HepG2 (cell line): ENCODE results near the gene C9orf50. TPM values are rescaled to one million over a fixed set of nuclear protein-coding genes. Genes with fewer than 3 reads are reported as not detected.

Experiments
- ATAC-seq: fragments of 200-7000 bp; cut with Tn5 transposase; 3 replicates; pipeline ENCODE4 v1.9.1; 2020; ENCODE audit warnings: mild to moderate bottlenecking, moderate library complexity
- BruUV-seq: library from RNA; stranded (reverse); fragments of 400-500 nt; replicated peaks from 2 replicates; lab custom pipeline; 2021; lab: Mats Ljungman, UMichigan
- CTCF ChIA-PET: fragments of 300-600 bp; formaldehyde crosslinking; extraction: SDS; loops from one replicate; lab custom pipeline; 2021; ENCODE audit warnings: low total read pairs, inconsistent platforms, low intra/inter-chr PET ratio; lab: Yijun Ruan, JAX
- POLR2A ChIA-PET: fragments of 350-600 bp; sonication (Branson Sonifier 250); formaldehyde crosslinking; loops from one replicate; lab custom pipeline; 2020; ENCODE audit warnings: antibody characterized with exemption, inconsistent platforms; lab: Yijun Ruan, JAX
- DNase-seq: peaks from one replicate; pipeline ENCODE4 v3.0.0-alpha.2; 2015; ENCODE audit warnings: low spot score
- FAIRE-seq: peaks from 3 replicates; lab custom pipeline; 2011; peaks lifted over from hg19 to GRCh38; lab: Jason Lieb, UNC
- H2AFZ ChIP-seq: one replicate; pipeline ENCODE4 v1.6.1; 2011; ENCODE audit warnings: low read length, inconsistent platforms
- H3K27ac ChIP-seq: fragments of 300-600 bp; 3 replicates; pipeline ENCODE4 v1.8.0; 2011; ENCODE audit warnings: mixed run types, mild to moderate bottlenecking, mixed read lengths, low read length, inconsistent platforms; ENCODE audit not compliant: insufficient read depth; ENCODE audit errors: extremely low read length
- H3K27me3 ChIP-seq, 2 experiments: fragments of 200-600 bp in 1 of 2; 2 replicates in 1 of 2; 3 replicates in 1 of 2; pipeline versions ENCODE4 v1.6.0 to v1.8.0; 2011; ENCODE audit warnings: low read length in 2 of 2, mild to moderate bottlenecking in 2 of 2, moderate library complexity in 2 of 2, inconsistent platforms in 1 of 2; ENCODE audit not compliant: insufficient read depth in 2 of 2, control insufficient read depth in 1 of 2
- H3K36me3 ChIP-seq, 2 experiments: fragments of 200-600 bp in 1 of 2; replicated peaks in 1 of 2; 2 replicates in 1 of 2; 3 replicates in 1 of 2; pipeline versions ENCODE4 v1.5.1 to v1.8.0; 2011; ENCODE audit warnings: low read length in 2 of 2, inconsistent platforms in 1 of 2; ENCODE audit not compliant: insufficient read depth in 2 of 2, control insufficient read depth in 1 of 2
- H3K4me1 ChIP-seq: 2 replicates; pipeline ENCODE4 v1.5.1; 2012; ENCODE audit warnings: low read length, inconsistent platforms; ENCODE audit not compliant: insufficient read depth
- H3K4me2 ChIP-seq: 2 replicates; pipeline ENCODE4 v1.6.0; 2011; ENCODE audit warnings: low read depth, low read length, inconsistent platforms
- H3K4me3 ChIP-seq, 3 experiments: fragments of 200-600 bp in 1 of 3; sonication (generic), shearing (Covaris generic) in 1 of 3; replicated peaks in 1 of 3; 2 replicates each; pipeline ENCODE4 v1.5.1; 2011 to 2016; ENCODE audit warnings: low read length in 3 of 3, inconsistent platforms in 2 of 3, low read depth in 2 of 3, mild to moderate bottlenecking in 2 of 3, control low read depth in 1 of 3, mixed read lengths in 1 of 3; ENCODE audit not compliant: insufficient read depth in 1 of 3
- H3K79me2 ChIP-seq: one replicate; pipeline ENCODE4 v1.6.1; 2011; ENCODE audit warnings: low read length, inconsistent platforms; ENCODE audit not compliant: insufficient read depth
- H3K9ac ChIP-seq: 2 replicates; pipeline ENCODE4 v1.6.0; 2011; ENCODE audit warnings: mild to moderate bottlenecking, low read depth, low read length, inconsistent platforms; ENCODE audit not compliant: insufficient read depth
- H3K9me3 ChIP-seq: 2 replicates; pipeline ENCODE4 v1.5.1; 2012; ENCODE audit warnings: mild to moderate bottlenecking, low read length
- H4K20me1 ChIP-seq: 2 replicates; pipeline ENCODE4 v1.6.0; 2011; ENCODE audit warnings: inconsistent platforms, mild to moderate bottlenecking, low read length, moderate library complexity; ENCODE audit not compliant: insufficient read depth
- ARID4A ChIP-seq: sonication (generic); formaldehyde crosslinking; IDR thresholded peaks from 2 replicates; pipeline ENCODE4 v1.5.0; 2020; ENCODE audit warnings: mild to moderate bottlenecking, missing genetic modification reagents, borderline replicate concordance
- ATRX ChIP-seq: sonication (generic); formaldehyde crosslinking; IDR thresholded peaks from 2 replicates; pipeline ENCODE4 v1.4.0; 2020; ENCODE audit warnings: missing genetic modification reagents, borderline replicate concordance
- HMGXB3 ChIP-seq: sonication (generic); formaldehyde crosslinking; IDR thresholded peaks from 2 replicates; pipeline ENCODE4 v1.4.0; 2020; ENCODE audit warnings: missing genetic modification reagents, borderline replicate concordance
- KDM3A ChIP-seq: IDR thresholded peaks from 2 replicates; pipeline ENCODE4 v1.6.1; 2018; ENCODE audit warnings: low read depth, missing compliant biosample characterization
- KDM6A ChIP-seq: IDR thresholded peaks from 2 replicates; pipeline ENCODE4 v1.6.1; 2016; ENCODE audit warnings: low read depth
- SNAI1 ChIP-seq: sonication (generic); formaldehyde crosslinking; IDR thresholded peaks from 2 replicates; pipeline ENCODE4 v1.5.0; 2020; ENCODE audit warnings: mild to moderate bottlenecking, missing genetic modification reagents, borderline replicate concordance
- THAP8 ChIP-seq: sonication (generic); formaldehyde crosslinking; IDR thresholded peaks from 2 replicates; pipeline ENCODE4 v1.5.1; 2020; ENCODE audit warnings: missing genetic modification reagents, mild to moderate bottlenecking, borderline replicate concordance
- TOPORS ChIP-seq: sonication (generic); formaldehyde crosslinking; IDR thresholded peaks from 2 replicates; pipeline ENCODE4 v1.8.0; 2023; ENCODE audit warnings: mild to moderate bottlenecking, missing genetic modification reagents
- ZNF639 ChIP-seq: conservative IDR thresholded peaks from 2 replicates; pipeline ENCODE4 v1.6.1; 2018; ENCODE audit warnings: missing genetic modification reagents
- ZNF777 ChIP-seq: sonication (generic); formaldehyde crosslinking; IDR thresholded peaks from 2 replicates; pipeline ENCODE4 v1.4.0; 2020; ENCODE audit warnings: missing genetic modification reagents
- WGBS: methylation state at CpG from one replicate; pipeline ENCODE4 v1.1.6; 2017; ENCODE audit warnings: low lambda C conversion rate; 5-methylcytosine and 5-hydroxymethylcytosine counted together
- in situ Hi-C: cut with HindIII; loops from 2 replicates; pipeline ENCODE4 v1.10.0; 2017; ENCODE audit warnings: low pct_unique_long_range_greater_than_20kb; ENCODE audit not compliant: extremely low pct_ligation_motif_present
- intact Hi-C: fragments of 100-400 bp; cut with micrococcal nuclease; formaldehyde crosslinking; loops from one replicate; pipeline ENCODE4 v1.10.0; 2022; ENCODE audit not compliant: unreplicated experiment
- polyA plus RNA-seq, 8 experiments: library from polyadenylated mRNA; depleted of rRNA in 3 of 8; stranded (reverse) in 7 of 8; unstranded in 1 of 8; fragments of >200 nt; fragmentation: Illumina TruSeq in 4 of 8; extraction: Trizol in 4 of 8; gene quantifications; 2 replicates each; pipeline versions ENCODE4 v1.2.1 to v1.2.3, GENCODE V29; 2011 to 2016; ENCODE audit warnings: low read depth in 4 of 8, missing spikeins in 1 of 8, mixed read lengths in 1 of 8; ENCODE audit not compliant: insufficient read depth in 1 of 8
- total RNA-seq, 5 experiments: library from RNA; depleted of rRNA; stranded (reverse); fragments of >200 nt; fragmentation: Illumina TruSeq; extraction: Trizol; gene quantifications; 2 replicates each; pipeline ENCODE4 v1.2.3, GENCODE V29; 2016; ENCODE audit warnings: low read depth in 1 of 5

C9orf50 gene
- total and polyA plus RNA-seq, 2 of the 13 experiments (the other 11 are each of a cell fraction or from before 2014, with no cell fraction given): not detected

GRCh38 chr9:129611307-129611800 is 9.5 kb downstream of the C9orf50 start:
- no TSS peak for BruUV-seq
- no peak overlapping the region for H3K9ac ChIP-seq
- H3K27ac ChIP-seq: no peak overlapping the region
- no peak overlapping the region for H2AFZ ChIP-seq
- no peaks in the 10 kb centered on the region; a peak in 1 of 5 replicates for H3K36me3 ChIP-seq
- DNase-seq (no peak), ATAC-seq (no peak), FAIRE-seq (no peak)
- H3K9me3 ChIP-seq: no peaks in the 10 kb centered on the region
- H3K4me1 ChIP-seq: peaks cover 55% of the 10 kb centered on the region
- H3K27me3 ChIP-seq: no peaks in the 10 kb centered on the region
- peak overlapping the region; percentile 97 for H3K4me2 ChIP-seq
- 76% methylated on average over 3 of the region's 12 CpGs for WGBS
- in situ Hi-C loops: loop anchor here (10.0 kb wide), 3 partner anchors 117 to 437 kb away; partner anchors contain the start of gene IER5L
- H4K20me1 ChIP-seq: no peaks in the 10 kb centered on the region
- peak overlapping the region in 1 of 3 experiments; percentile 5; a peak in 1 of 6 replicates for H3K4me3 ChIP-seq
- POLR2A ChIA-PET: interaction anchor here (0.9 to 1.5 kb wide), 7 partner anchors 13 to 471 kb away, joined by 3 to 4 read pairs (median 3); partner anchors contain the start of genes IER5L and NTMT1
- H3K79me2 ChIP-seq: peaks cover 3% of the 10 kb centered on the region
- intact Hi-C loops: no loop called here
- CTCF ChIA-PET: interaction anchor here (0.9 to 2.9 kb wide), 7 partner anchors 41 to 480 kb away, joined by 3 to 13 read pairs (median 4); no protein-coding TSS in a partner anchor
- TF ChIP-seq ZNF639 (no peak), ATRX (CRISPR knock-in tag) (no peak), ARID4A (CRISPR knock-in tag) (peak; percentile 22; the same call in 1 of the 2 replicates), SNAI1 (CRISPR knock-in tag) (no peak), THAP8 (no peak), TOPORS (CRISPR knock-in tag) (no peak), KDM6A (no peak), ZNF777 (CRISPR knock-in tag) (no peak), HMGXB3 (no peak), KDM3A (CRISPR knock-in tag) (no peak)
